B cell (primary cell): ENCODE measurements around the gene LRPPRC. TPM values are rescaled to one million over a fixed set of nuclear protein-coding genes. Genes with fewer than 3 reads are reported as not detected.

Source experiments
- ATAC-seq: fragments of 200-7000 bp; cut with Tn5 transposase; one replicate; pipeline ENCODE4 v1.10.0; 2021; ENCODE audit warnings: low read depth, mild to moderate bottlenecking, moderate number of reproducible peaks, moderate library complexity
- CTCF ChIA-PET: fragments of 350-600 bp; sonication (Branson Sonifier 250); formaldehyde crosslinking; loops from one replicate; lab custom pipeline; 2021; ENCODE audit warnings: antibody characterized with exemption, inconsistent platforms; lab: Charles Lee
- POLR2A ChIA-PET: fragments of 350-600 bp; sonication (Branson Sonifier 250); formaldehyde crosslinking; loops from one replicate; lab custom pipeline; 2021; ENCODE audit warnings: antibody characterized with exemption; lab: Charles Lee
- DNase-seq: peaks from one replicate; pipeline ENCODE4 v3.0.0; 2013
- H2AFZ ChIP-seq: 2 replicates; pipeline ENCODE4 v1.6.1; 2012; ENCODE audit warnings: mild to moderate bottlenecking, low read depth, low read length; ENCODE audit not compliant: insufficient read depth, poor library complexity, severe bottlenecking
- H3K27ac ChIP-seq, 2 donors: 1 replicate in 1 of 2; 2 replicates in 1 of 2; pipeline ENCODE4 v1.5.1; 2012 to 2013; ENCODE audit warnings: low read length in 2 of 2, mild to moderate bottlenecking in 2 of 2, moderate library complexity in 1 of 2
- H3K27me3 ChIP-seq, 4 experiments: fragments of 200-600 bp in 1 of 4; sonication (generic) in 1 of 4; replicated peaks in 1 of 4; 1 replicate in 2 of 4; 2 replicates in 2 of 4; pipeline versions ENCODE4 v1.6.1 to v1.7.0; 2013 to 2016; ENCODE audit warnings: low read length in 3 of 4, mild to moderate bottlenecking in 2 of 4, mixed read lengths in 1 of 4, moderate library complexity in 1 of 4; ENCODE audit not compliant: insufficient read depth in 4 of 4, control insufficient read depth in 3 of 4; ENCODE audit errors: control extremely low read depth in 1 of 4
- H3K36me3 ChIP-seq, 2 experiments: replicated peaks in 1 of 2; 1 replicate in 1 of 2; 2 replicates in 1 of 2; pipeline versions ENCODE4 v1.6.1 to v1.7.1; 2013; ENCODE audit warnings: low read length in 1 of 2; ENCODE audit not compliant: insufficient read depth in 2 of 2, control insufficient read depth in 1 of 2; ENCODE audit errors: control extremely low read depth in 1 of 2, extremely low read depth in 1 of 2
- H3K4me1 ChIP-seq, 2 donors: fragments of 200-600 bp in 1 of 2; sonication (generic) in 1 of 2; 1 replicate in 1 of 2; 2 replicates in 1 of 2; pipeline versions ENCODE4 v1.5.1 to v1.6.1; 2013 to 2017; ENCODE audit warnings: low read length in 2 of 2; ENCODE audit not compliant: control insufficient read depth in 2 of 2, insufficient read depth in 2 of 2
- H3K4me2 ChIP-seq: replicated peaks from 2 replicates; pipeline ENCODE3; 2012; ENCODE audit warnings: mild to moderate bottlenecking, low read depth, low read length; ENCODE audit not compliant: poor library complexity, severe bottlenecking
- H3K4me3 ChIP-seq, 5 experiments: fragments of 200-600 bp in 1 of 5; sonication (generic) in 1 of 5; 1 replicate in 3 of 5; 2 replicates in 2 of 5; pipeline versions ENCODE4 v1.5.1 to v1.7.0; 2011 to 2016; ENCODE audit warnings: low read length in 4 of 5, mild to moderate bottlenecking in 4 of 5, low read depth in 2 of 5, control low read depth in 1 of 5, moderate library complexity in 1 of 5; ENCODE audit not compliant: insufficient read depth in 1 of 5; ENCODE audit errors: control extremely low read depth in 1 of 5, extremely low read depth in 1 of 5
- H3K79me2 ChIP-seq: fragments of 200-600 bp; sonication (generic); one replicate; pipeline ENCODE4 v1.6.0; 2016; ENCODE audit warnings: low read length; ENCODE audit not compliant: control insufficient read depth, insufficient read depth
- H3K9ac ChIP-seq: fragments of 200-600 bp; sonication (generic); 2 replicates; pipeline ENCODE4 v1.6.1; 2017; ENCODE audit warnings: mild to moderate bottlenecking, low read length, moderate library complexity
- H3K9me3 ChIP-seq, 3 donors: one replicate each; pipeline versions ENCODE4 v1.6.1 to v1.7.1; 2013; ENCODE audit warnings: low read length in 2 of 3; ENCODE audit not compliant: control insufficient read depth in 2 of 3, insufficient read depth in 1 of 3; ENCODE audit errors: control extremely low read depth in 1 of 3
- H4K20me1 ChIP-seq: 2 replicates; pipeline ENCODE4 v1.6.0; 2012; ENCODE audit warnings: mild to moderate bottlenecking, low read length; ENCODE audit not compliant: insufficient read depth, control insufficient read depth, poor library complexity, severe bottlenecking
- H3K27ac Mint-ChIP-seq: one replicate; pipeline ENCODE4 v1.8.0; 2021; ENCODE audit warnings: mixed read lengths
- H3K27me3 Mint-ChIP-seq: one replicate; pipeline ENCODE4 v1.8.0; 2021; ENCODE audit warnings: mixed read lengths
- H3K4me1 Mint-ChIP-seq: one replicate; pipeline ENCODE4 v1.8.0; 2021; ENCODE audit warnings: mixed read lengths
- H3K4me3 Mint-ChIP-seq: one replicate; pipeline ENCODE4 v1.8.0; 2021; ENCODE audit warnings: mixed read lengths
- H3K9me3 Mint-ChIP-seq: one replicate; pipeline ENCODE4 v1.8.0; 2022; ENCODE audit warnings: mixed read lengths; ENCODE audit not compliant: insufficient read depth
- CTCF ChIP-seq: fragments of 200-600 bp; IDR thresholded peaks from one replicate; pipeline ENCODE4 v1.8.0; 2022; ENCODE audit warnings: antibody characterized with exemption, mild to moderate bottlenecking
- EZH2 ChIP-seq: IDR thresholded peaks from 2 replicates; pipeline ENCODE4 v1.6.1; 2012; ENCODE audit warnings: borderline replicate concordance, low read depth, mild to moderate bottlenecking, moderate library complexity, low read length; ENCODE audit not compliant: insufficient read depth, poor library complexity, severe bottlenecking
- WGBS: methylation state at CpG from one replicate; pipeline ENCODE4 v1.1.5; 2013; ENCODE audit warnings: missing lambda C conversion rate; ENCODE audit not compliant: insufficient coverage; 5-methylcytosine and 5-hydroxymethylcytosine counted together
- intact Hi-C: fragments of 100-400 bp; cut with micrococcal nuclease; formaldehyde crosslinking; loops from one replicate; pipeline ENCODE4 v1.10.0; 2022
- polyA plus RNA-seq: library from polyadenylated mRNA; depleted of rRNA; stranded (reverse); fragments of >200 nt; gene quantifications from 2 replicates; pipeline ENCODE4 v1.2.3, GENCODE V29; 2012
- total RNA-seq, 2 donors: library from RNA; stranded (reverse); fragments of 120-200 nt in 1 of 2; gene quantifications; 1 replicate in 1 of 2; 2 replicates in 1 of 2; pipeline versions ENCODE4 v1.2.3 to v1.2.4, GENCODE V29; 2013 to 2022

The LRPPRC gene
- total and polyA plus RNA-seq, 2 donors (not counting 1 experiment from before 2014, with no cell fraction given), result 17.6 to 75.6 TPM

GRCh38 chr2:43889416-43889815, 106.4 kb downstream of the LRPPRC start:
- intact Hi-C loops, result no loop called here
- no peaks in the 10 kb centered on the region for H3K4me1 ChIP-seq
- no peaks in the 10 kb centered on the region for H3K27me3 ChIP-seq
- H3K79me2 ChIP-seq, result no peaks in the 10 kb centered on the region
- CTCF ChIA-PET, result no interaction called here
- no peaks in the 10 kb centered on the region for H4K20me1 ChIP-seq
- H3K4me3 Mint-ChIP-seq, result no peak overlapping the region
- no peak overlapping the region for H3K9ac ChIP-seq
- H3K27ac Mint-ChIP-seq, result no peak overlapping the region
- POLR2A ChIA-PET, result no interaction called here
- H3K27me3 Mint-ChIP-seq, result no peaks in the 10 kb centered on the region
- H3K4me2 ChIP-seq, result no peak overlapping the region
- no peaks in the 10 kb centered on the region for H3K9me3 ChIP-seq
- no peak for DNase-seq
- H3K4me3 ChIP-seq, result no peak overlapping the region
- TF ChIP-seq CTCF (no peak), EZH2 (no peak)
- H3K36me3 ChIP-seq, result peaks cover 15 to 75% of the 10 kb centered on the region in 2 experiments
- H2AFZ ChIP-seq, result no peak overlapping the region
- no CpG with 5 or more reads among the region's 4 CpGs for WGBS
- ATAC-seq, result no peak
- no peaks in the 10 kb centered on the region for H3K9me3 Mint-ChIP-seq
- no peak overlapping the region for H3K27ac ChIP-seq
- H3K4me1 Mint-ChIP-seq, result no peaks in the 10 kb centered on the region

GRCh38 chr2:43887176-43887575, 108.6 kb downstream of the LRPPRC start:
- Mint-ChIP-seq H3K27me3 (no peaks in the 10 kb centered on the region), H3K27ac (no peak overlapping the region), H3K4me3 (no peak overlapping the region), H3K9me3 (no peaks in the 10 kb centered on the region), H3K4me1 (no peaks in the 10 kb centered on the region)
- Histone ChIP-seq H3K9ac (no peak overlapping the region), H3K27ac (no peak overlapping the region), H3K79me2 (no peaks in the 10 kb centered on the region), H2AFZ (no peak overlapping the region), H4K20me1 (no peaks in the 10 kb centered on the region), H3K4me2 (no peak overlapping the region), H3K36me3 (peaks cover 8 to 54% of the 10 kb centered on the region in 2 experiments), H3K27me3 (no peaks in the 10 kb centered on the region), H3K9me3 (no peaks in the 10 kb centered on the region), H3K4me3 (no peak overlapping the region), H3K4me1 (no peaks in the 10 kb centered on the region)
- ATAC-seq (no peak), DNase-seq (no peak)
- ChIA-PET CTCF (no interaction called here), POLR2A (no interaction called here)
- 100% methylated on average over 6 of the region's 7 CpGs for WGBS
- intact Hi-C loops, result no loop called here
- TF ChIP-seq CTCF (no peak), EZH2 (no peak)
